Measurements from ENCODE around the gene PCBP3. TPM values are rescaled to one million over a fixed set of nuclear protein-coding genes. Genes with fewer than 3 reads are reported as not detected.

The PCBP3 gene
- total RNA-seq, 1 experiment from 2014 or later = 10.9 TPM

DNA sequence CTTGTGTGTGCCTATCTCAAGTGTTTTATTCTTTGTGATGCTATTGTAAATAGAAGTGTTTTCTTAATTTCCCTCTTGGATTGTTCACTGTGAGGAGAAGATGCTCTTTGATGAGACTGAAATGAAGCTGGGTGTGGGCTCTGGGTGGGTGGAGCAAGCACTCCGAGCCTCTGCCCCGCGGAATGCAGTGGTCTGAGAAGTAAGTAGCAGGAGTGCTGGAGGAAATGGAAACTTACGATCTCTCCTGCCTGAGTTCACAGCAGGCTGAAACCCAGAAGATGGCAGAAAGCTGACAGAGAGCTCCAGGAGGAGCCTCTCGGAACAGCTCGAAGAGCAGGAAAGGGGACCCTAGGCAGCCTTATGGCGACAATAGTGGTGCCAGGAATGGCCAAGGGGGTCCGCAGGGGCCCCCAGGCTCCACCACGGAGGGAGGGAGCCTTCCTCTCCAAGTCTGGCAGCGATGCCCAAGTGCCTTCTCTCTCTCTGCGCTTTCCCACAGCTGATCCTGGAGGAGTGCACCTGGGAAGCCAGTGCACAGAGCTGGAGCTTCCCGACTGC is 211.2 kb downstream of the PCBP3 start:
- Mint-ChIP-seq H3K9me3 (no peaks in the 10 kb centered on the region), H3K27me3 (ENCODE audit: low read depth) (no peaks in the 10 kb centered on the region), H3K27ac (peak overlapping the region in 1 of 3 experiments; percentile 32; a peak in 3 of 7 replicates), H3K4me1 (peaks cover 33 to 34% of the 10 kb centered on the region in 2 experiments), H3K4me3 (no peak overlapping the region), H3K36me3 (ENCODE audit: insufficient read depth in 1 of 3, low read depth in 3 of 3) (no peaks in the 10 kb centered on the region)
- no peak overlapping the region for H4K5ac ChIP-seq (ENCODE audit: insufficient read length, low read depth, low read length)
- H3K4ac ChIP-seq (ENCODE audit: low read depth, low read length) = no peak overlapping the region
- no peak overlapping the region for H3K4me2 ChIP-seq (ENCODE audit: insufficient read depth, insufficient read length, low read length)
- H3K27ac ChIP-seq (ENCODE audit: insufficient read length, low read depth, low read length) = no peak overlapping the region
- H2BK12ac ChIP-seq (ENCODE audit: insufficient read length, low read depth, low read length) = no peak overlapping the region
- no peaks in the 10 kb centered on the region for H3K79me1 ChIP-seq (ENCODE audit: insufficient read depth, low read depth, low read length, poor library complexity, severe bottlenecking)
- H2BK20ac ChIP-seq (ENCODE audit: low read depth, low read length, poor library complexity, severe bottlenecking) = no peak overlapping the region
- no peak overlapping the region for H4K8ac ChIP-seq (replicated peaks; ENCODE audit: insufficient read length, low read depth, low read length)
- H2BK120ac ChIP-seq (ENCODE audit: low read depth, low read length, poor library complexity, severe bottlenecking) = no peak overlapping the region
- H4K91ac ChIP-seq (ENCODE audit: insufficient read length, low read depth, low read length) = no peak overlapping the region
- no CpG with 5 or more reads among the region's 12 CpGs for WGBS (ENCODE audit: extremely low coverage, insufficient read length, low lambda C conversion rate)
- TF ChIP-seq, protein P1, sequence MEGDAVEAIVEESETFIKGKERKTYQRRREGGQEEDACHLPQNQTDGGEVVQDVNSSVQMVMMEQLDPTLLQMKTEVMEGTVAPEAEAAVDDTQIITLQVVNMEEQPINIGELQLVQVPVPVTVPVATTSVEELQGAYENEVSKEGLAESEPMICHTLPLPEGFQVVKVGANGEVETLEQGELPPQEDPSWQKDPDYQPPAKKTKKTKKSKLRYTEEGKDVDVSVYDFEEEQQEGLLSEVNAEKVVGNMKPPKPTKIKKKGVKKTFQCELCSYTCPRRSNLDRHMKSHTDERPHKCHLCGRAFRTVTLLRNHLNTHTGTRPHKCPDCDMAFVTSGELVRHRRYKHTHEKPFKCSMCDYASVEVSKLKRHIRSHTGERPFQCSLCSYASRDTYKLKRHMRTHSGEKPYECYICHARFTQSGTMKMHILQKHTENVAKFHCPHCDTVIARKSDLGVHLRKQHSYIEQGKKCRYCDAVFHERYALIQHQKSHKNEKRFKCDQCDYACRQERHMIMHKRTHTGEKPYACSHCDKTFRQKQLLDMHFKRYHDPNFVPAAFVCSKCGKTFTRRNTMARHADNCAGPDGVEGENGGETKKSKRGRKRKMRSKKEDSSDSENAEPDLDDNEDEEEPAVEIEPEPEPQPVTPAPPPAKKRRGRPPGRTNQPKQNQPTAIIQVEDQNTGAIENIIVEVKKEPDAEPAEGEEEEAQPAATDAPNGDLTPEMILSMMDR (conservative IDR thresholded peaks at IDR 0.05) = no peak
- no peaks in the 10 kb centered on the region for H3K79me2 ChIP-seq (ENCODE audit: insufficient read depth, low read length)
- no peak overlapping the region for H2BK15ac ChIP-seq (ENCODE audit: low read depth, low read length)
- no peak overlapping the region for H3T11ph ChIP-seq (ENCODE audit: low read length)
- H2AK5ac ChIP-seq (ENCODE audit: insufficient read length, low read length) = no peak overlapping the region
- H3K4me1 ChIP-seq (ENCODE audit: insufficient read depth, low read length) = no peaks in the 10 kb centered on the region
- peak; percentile 31 for DNase-seq
- no peak overlapping the region; the same call in 1 of the 2 replicates for H3K14ac ChIP-seq (ENCODE audit: insufficient read depth, low read length)
- no peak overlapping the region for H3K9ac ChIP-seq (ENCODE audit: extremely low read depth, insufficient read length, low read length)
- H2AFZ ChIP-seq (ENCODE audit: low read length) = no peak overlapping the region
- H3K56ac ChIP-seq (ENCODE audit: insufficient read length, low read depth, low read length) = no peak overlapping the region
- H3K23ac ChIP-seq (ENCODE audit: insufficient read length, low read depth, low read length) = no peak overlapping the region
- no peak overlapping the region for H2BK5ac ChIP-seq (ENCODE audit: insufficient read length, low read length)
- H4K20me1 ChIP-seq (ENCODE audit: control insufficient read depth, insufficient read depth, insufficient read length) = no peaks in the 10 kb centered on the region
- no peaks in the 10 kb centered on the region for H3K27me3 ChIP-seq (ENCODE audit: insufficient read depth, low read length)
- H3K18ac ChIP-seq (ENCODE audit: insufficient read length, low read depth, low read length) = no peak overlapping the region
- no peaks in the 10 kb centered on the region for H3K23me2 ChIP-seq (ENCODE audit: insufficient read length, low read depth, low read length, poor library complexity, severe bottlenecking)
- H3K9me3 ChIP-seq (ENCODE audit: control insufficient read depth, low read depth, low read length) = no peaks in the 10 kb centered on the region
